GM19035 (cell line): ENCODE measurements around the gene RBFA.

ENCODE experiments used
- ATAC-seq: cut with Tn5 transposase; IDR thresholded peaks from one replicate; pipeline ENCODE4 v1.9.1; 2021; ENCODE audit not compliant: unreplicated experiment

Gene RBFA

DNA sequence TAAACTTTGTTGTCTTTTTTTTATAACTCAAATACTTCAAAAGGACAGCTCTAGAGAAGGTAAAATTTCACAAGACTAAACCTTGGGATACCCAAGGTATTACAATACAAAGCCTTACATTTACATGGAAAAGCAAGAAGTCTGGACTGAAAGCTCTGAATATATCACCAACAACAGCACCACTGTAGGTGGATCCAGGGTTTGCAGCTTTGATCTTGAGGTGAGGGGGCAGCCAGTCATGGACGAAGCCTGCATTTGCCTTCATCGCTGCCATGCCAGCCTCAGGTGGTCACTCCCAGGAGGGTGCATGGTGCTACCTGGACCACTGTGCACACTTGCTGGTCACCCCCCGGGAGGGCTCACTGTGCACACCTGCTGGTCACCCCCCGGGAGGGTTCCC lies 36.6 kb downstream of the RBFA start:
- no peak for ATAC-seq

DNA sequence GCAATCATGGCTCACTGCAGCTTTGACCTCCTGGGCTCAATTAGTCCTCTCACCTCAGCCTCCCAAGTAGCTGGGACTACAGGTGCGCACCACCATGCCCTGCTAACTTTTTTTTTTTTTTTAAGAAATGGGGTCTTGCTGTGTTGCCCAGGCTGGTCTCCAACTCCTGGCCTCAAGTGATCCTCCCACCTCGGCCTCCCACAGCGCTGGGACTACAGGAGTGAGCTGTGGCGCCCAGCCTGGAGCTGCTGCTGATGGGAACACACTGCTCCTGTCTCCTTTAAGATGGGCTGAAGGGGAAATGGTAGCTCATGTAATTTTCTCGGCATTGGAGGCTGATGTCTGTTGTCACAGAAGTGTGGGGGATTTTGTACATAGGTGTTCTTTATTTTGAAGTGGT lies 39.9 kb downstream of the RBFA start:
- ATAC-seq = no peak

DNA sequence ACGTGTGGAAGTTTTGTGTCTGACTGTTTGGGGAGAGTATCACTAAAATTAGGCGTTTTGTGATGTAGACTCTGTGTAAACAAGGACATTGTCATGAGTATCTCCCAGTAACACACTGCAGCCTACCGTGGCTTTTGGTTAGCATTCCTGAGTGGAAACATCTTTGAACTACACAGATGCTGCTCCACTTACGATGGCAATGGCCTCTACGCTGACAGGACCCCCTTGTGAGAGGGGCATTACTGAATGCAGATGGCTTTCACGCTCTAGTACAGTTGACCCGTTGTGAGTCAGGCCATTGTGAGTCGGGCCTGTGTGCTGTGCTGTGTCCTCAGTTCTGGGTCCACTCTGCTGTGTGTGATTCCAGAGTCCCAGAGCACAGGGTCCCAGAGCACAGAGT lies 40.5 kb downstream of the RBFA start:
- ATAC-seq = no peak

DNA sequence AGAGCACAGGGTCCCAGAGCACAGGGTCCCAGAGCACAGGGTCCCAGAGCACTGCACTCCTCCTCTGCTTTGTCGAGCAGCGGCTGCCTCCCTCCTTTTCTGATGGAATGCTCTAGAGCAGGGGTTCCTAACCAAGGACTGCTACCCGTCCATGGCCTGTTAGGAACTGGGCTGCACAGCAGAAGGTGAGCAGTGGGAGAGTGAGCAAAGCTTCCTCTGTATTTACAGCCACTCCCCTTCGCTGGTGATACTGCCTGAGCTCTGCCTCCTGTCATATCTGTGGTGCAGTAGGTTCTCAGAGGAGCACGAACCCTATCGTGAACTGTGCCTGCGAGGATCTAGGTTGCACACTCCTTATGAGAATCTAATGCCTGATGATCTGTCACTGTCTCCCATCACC lies 41.7 kb downstream of the RBFA start:
- no peak for ATAC-seq

DNA sequence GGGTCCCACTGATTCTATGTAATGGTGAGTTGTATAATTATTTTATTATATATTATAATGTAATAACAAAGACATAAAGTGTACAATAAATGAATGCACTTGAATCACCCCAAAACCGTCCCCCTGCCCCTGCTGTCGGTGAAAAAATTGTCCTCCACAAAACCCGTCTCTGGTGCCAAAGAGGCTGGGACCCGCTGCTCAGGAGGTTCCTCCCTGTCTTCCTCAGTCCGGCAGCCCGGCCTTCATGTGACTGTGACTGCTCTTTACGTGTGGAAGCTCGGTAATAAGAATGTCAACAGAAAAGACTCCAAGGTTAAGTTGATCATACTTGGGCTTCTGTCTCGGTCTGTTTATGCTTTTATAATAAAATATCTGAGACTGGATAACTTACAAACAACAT lies 42.1 kb downstream of the RBFA start:
- no peak for ATAC-seq

DNA sequence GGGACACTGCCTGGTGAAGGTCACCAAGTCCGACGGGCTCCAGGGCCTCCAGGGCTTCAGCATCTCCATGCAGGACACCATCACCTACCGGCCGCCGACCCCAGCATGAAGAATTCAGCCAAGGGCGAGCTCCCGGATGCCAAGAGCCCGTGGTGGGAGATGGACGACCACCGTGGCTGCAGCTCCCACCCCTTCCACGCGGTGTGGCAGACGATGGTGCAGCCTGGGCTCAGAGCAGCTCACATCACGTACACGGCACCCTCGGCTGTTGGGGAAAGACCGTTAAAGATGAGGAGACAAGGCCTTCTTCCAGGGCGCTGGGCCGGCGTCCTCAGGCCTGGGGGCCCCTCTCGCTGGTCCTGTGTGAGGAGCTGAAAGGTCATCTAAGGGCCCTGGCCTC lies 43.6 kb downstream of the RBFA start:
- ATAC-seq = no peak
